ENCODE measurements around the gene FNBP1. TPM values are rescaled to one million over a fixed set of nuclear protein-coding genes. Genes with fewer than 3 reads are reported as not detected.

The FNBP1 gene
- total RNA-seq, 1 experiment from 2014 or later, result 30.8 TPM

GRCh38 chr9:130045725-130046450 is 2.9 kb upstream of the FNBP1 start:
- no peaks in the 10 kb centered on the region for H3F3A ChIP-seq (ENCODE audit: low read length, unreplicated experiment)
- CTCF ChIA-PET, result no interaction called here
- no TSS peak for BruUV-seq (replicated peaks)
- no peak for TF ChIP-seq EZH2phosphoT487 (IDR thresholded peaks at IDR 0.05; ENCODE audit: borderline replicate concordance, low read length)
- no peak for TF ChIP-seq EZH2 (IDR thresholded peaks at IDR 0.05; ENCODE audit: low read length, unreplicated experiment)
- TF ChIP-seq CTCF (conservative IDR thresholded peaks at IDR 0.05; ENCODE audit: low read depth, low read length), result no peak
- H3K79me2 ChIP-seq (ENCODE audit: low read length), result peaks cover 21% of the 10 kb centered on the region
- H2AFZ ChIP-seq (ENCODE audit: low read length), result 0 out of 2 replicates have a peak overlapping the region, but pooled peaks have one; percentile 52
- H3K4me3 ChIP-seq (ENCODE audit: low read length), result no peak overlapping the region
- H3K27me3 ChIP-seq (ENCODE audit: low read length), result no peaks in the 10 kb centered on the region
- H3K9me3 ChIP-seq (ENCODE audit: low read length), result no peaks in the 10 kb centered on the region
- H4K20me1 ChIP-seq (ENCODE audit: low read length), result 0 out of 2 replicates have a peak, but pooled peaks cover 8% of the 10 kb centered on the region
- intact Hi-C loops (cut with micrococcal nuclease), result no loop called here
- H3K4me1 ChIP-seq (ENCODE audit: insufficient read depth, low read length), result peaks cover 22% of the 10 kb centered on the region
- DNase-seq (no peak), ATAC-seq (no peak)
- H3K27ac ChIP-seq (ENCODE audit: low read length), result no peak overlapping the region
- no peaks in the 10 kb centered on the region for H3K9me2 ChIP-seq (replicated peaks; ENCODE audit: low read length)
- H3K36me3 ChIP-seq (ENCODE audit: low read depth, low read length), result no peaks in the 10 kb centered on the region
- H3K9ac ChIP-seq (ENCODE audit: low read length), result no peak overlapping the region
- POLR2A ChIA-PET (ENCODE audit: unreplicated experiment), result no interaction called here
- H3K4me2 ChIP-seq (ENCODE audit: low read length), result peak overlapping the region; percentile 40

- H4K20me1 ChIP-seq (ENCODE audit: low read length), result peaks cover 12% of the 10 kb centered on the region; the same call in 1 of the 2 replicates
- no peaks in the 10 kb centered on the region for H3F3A ChIP-seq (ENCODE audit: low read length, unreplicated experiment)
- TF ChIP-seq CTCF (conservative IDR thresholded peaks at IDR 0.05; ENCODE audit: low read depth, low read length) (0 out of 2 replicates have a peak, but pooled peaks have one; percentile 13), EZH2phosphoT487 (IDR thresholded peaks at IDR 0.05; ENCODE audit: borderline replicate concordance, low read length) (no peak)
- H3K9ac ChIP-seq (ENCODE audit: low read length), result peak overlapping the region; percentile 61
- peak overlapping the region; percentile 98 for H3K4me2 ChIP-seq (ENCODE audit: low read length)
- no peaks in the 10 kb centered on the region for H3K27me3 ChIP-seq (ENCODE audit: low read length)
- POLR2A ChIA-PET (ENCODE audit: unreplicated experiment), result interaction anchor here (0.7 kb wide), 1 partner anchor 221 kb away, joined by 3 read pairs; no protein-coding TSS in a partner anchor
- H3K79me2 ChIP-seq (ENCODE audit: low read length), result peaks cover 40% of the 10 kb centered on the region
- DNase-seq (no peak), ATAC-seq (no peak; the same call in 1 of the 2 replicates)
- peak overlapping the region; percentile 16; the same call in 1 of the 2 replicates for H3K27ac ChIP-seq (ENCODE audit: low read length)
- H3K4me3 ChIP-seq (ENCODE audit: low read length), result peak overlapping the region; percentile 85
- no peaks in the 10 kb centered on the region for H3K36me3 ChIP-seq (ENCODE audit: low read depth, low read length)
- H3K4me1 ChIP-seq (ENCODE audit: insufficient read depth, low read length), result peaks cover 28% of the 10 kb centered on the region
- H3K9me2 ChIP-seq (replicated peaks; ENCODE audit: low read length), result no peaks in the 10 kb centered on the region
- TSS peak; percentile 84 for BruUV-seq (replicated peaks)
- intact Hi-C loops (cut with micrococcal nuclease), result loop anchor here (5.0 kb wide), 1 partner anchor 157 kb away; no protein-coding TSS in a partner anchor
- peak overlapping the region; percentile 98 for H2AFZ ChIP-seq (ENCODE audit: low read length)
- H3K9me3 ChIP-seq (ENCODE audit: low read length), result no peaks in the 10 kb centered on the region
- CTCF ChIA-PET, result interaction anchor here (0.5 kb wide), 1 partner anchor 86 kb away, joined by 3 read pairs; no protein-coding TSS in a partner anchor
Measured at GRCh38 chr9:130043654-130044623, 950 bp upstream of the FNBP1 start.
